ENCODE measurements around the gene RADIL. TPM values are rescaled to one million over a fixed set of nuclear protein-coding genes. Genes with fewer than 3 reads are reported as not detected.

Gene RADIL
- total RNA-seq, 1 donor from 2014 or later, result 4.0 TPM

GRCh38 chr7:4763091-4763793 lies 120.3 kb downstream of the RADIL start:
- H3K4me3 Mint-ChIP-seq, result no peak overlapping the region
- H3K36me3 Mint-ChIP-seq, result peaks cover 21% of the 10 kb centered on the region
- H3K27me3 Mint-ChIP-seq (ENCODE audit: low read depth), result no peaks in the 10 kb centered on the region
- no peaks in the 10 kb centered on the region for H3K4me1 Mint-ChIP-seq
- H3K9me3 Mint-ChIP-seq, result no peaks in the 10 kb centered on the region
- no peak overlapping the region for H3K27ac Mint-ChIP-seq
- no peak for TF ChIP-seq CTCF (IDR thresholded peaks at IDR 0.05; ENCODE audit: unreplicated experiment)
- DNase-seq (ENCODE audit: low spot score in 2 of 2, unreplicated experiment in 2 of 2), result no peak

DNA sequence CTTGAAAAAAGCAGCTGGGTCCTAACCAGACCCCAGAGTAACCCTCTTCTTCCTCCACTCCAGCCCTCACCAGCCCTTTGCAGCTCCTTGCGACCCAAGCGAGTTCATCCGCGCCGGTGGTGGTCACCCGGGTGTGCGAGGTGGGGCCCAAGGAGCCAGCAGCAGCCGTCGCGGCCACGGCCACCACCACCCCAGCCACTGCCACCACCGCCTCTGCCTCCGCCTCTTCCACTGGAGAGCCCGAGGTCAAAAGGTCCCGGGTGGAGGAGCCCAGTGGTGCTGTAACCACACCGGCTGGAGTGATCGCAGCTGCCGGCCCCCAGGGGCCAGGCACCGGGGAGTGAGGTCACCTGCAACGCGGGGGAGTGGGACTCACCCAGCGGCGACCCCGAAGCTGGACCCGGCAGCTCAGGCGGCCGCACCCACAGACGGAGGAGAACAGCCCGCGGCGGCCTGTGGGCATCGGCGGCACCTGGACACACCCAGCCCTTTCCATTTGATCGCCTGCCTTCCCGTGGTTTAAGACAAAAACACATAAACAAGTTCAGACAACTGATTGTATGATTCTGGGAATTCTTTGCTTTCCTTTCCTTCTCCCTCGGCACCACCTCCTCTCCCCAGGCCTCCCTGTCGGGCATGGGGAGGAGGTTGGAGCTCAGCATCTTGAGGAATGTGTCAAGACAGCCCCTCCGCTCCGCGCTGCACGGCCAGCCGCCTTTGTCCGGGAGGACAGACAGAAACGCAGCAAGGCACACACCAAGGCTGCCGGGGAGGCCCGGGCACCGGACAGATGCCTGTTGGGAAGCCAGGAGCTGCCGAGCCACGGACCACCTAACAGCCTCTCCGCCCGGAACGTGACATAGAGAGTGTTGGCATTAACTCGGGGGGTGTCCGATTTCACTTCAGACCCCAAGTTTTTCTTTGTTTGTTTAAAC lies 121.1 kb downstream of the RADIL start:
- no peak for TF ChIP-seq CTCF (IDR thresholded peaks at IDR 0.05; ENCODE audit: unreplicated experiment)
- no peak overlapping the region for H3K27ac Mint-ChIP-seq

DNA sequence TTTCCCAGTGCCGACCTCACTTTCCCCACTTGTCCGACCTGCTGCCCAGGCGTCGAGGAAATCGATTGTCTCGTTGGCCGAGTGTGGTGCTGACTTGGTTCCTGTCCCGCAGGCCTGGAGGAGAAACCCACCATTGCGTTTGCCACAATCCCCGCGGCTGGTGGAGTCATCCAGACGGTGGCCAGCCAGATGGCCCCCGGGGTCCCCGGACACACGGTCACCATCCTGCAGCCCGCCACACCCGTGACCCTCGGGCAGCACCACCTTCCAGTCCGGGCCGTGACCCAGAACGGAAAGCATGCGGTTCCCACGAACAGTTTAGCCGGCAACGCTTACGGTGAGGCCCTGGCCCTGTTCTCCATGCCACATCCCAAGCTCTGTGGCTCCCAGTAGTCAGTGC lies 122.6 kb downstream of the RADIL start:
- DNase-seq (ENCODE audit: low spot score in 2 of 2, unreplicated experiment in 2 of 2), result no peak
- no peak for TF ChIP-seq CTCF (IDR thresholded peaks at IDR 0.05; ENCODE audit: unreplicated experiment)
- Mint-ChIP-seq H3K4me1 (no peaks in the 10 kb centered on the region), H3K9me3 (no peaks in the 10 kb centered on the region), H3K27me3 (ENCODE audit: low read depth) (no peaks in the 10 kb centered on the region), H3K4me3 (no peak overlapping the region), H3K27ac (no peak overlapping the region), H3K36me3 (peaks cover 22% of the 10 kb centered on the region)

More for the DNA sequence above, 121.1 kb downstream of the RADIL start:
- no peak for DNase-seq (ENCODE audit: low spot score in 2 of 2, unreplicated experiment in 2 of 2)
- Mint-ChIP-seq H3K4me3 (no peak overlapping the region), H3K27me3 (ENCODE audit: low read depth) (no peaks in the 10 kb centered on the region), H3K9me3 (no peaks in the 10 kb centered on the region), H3K4me1 (no peaks in the 10 kb centered on the region), H3K36me3 (peaks cover 21% of the 10 kb centered on the region)

GRCh38 chr7:4759211-4759610 lies 124.3 kb downstream of the RADIL start:
- no peaks in the 10 kb centered on the region for H3K27me3 Mint-ChIP-seq (ENCODE audit: low read depth)
- no peak overlapping the region for H3K27ac Mint-ChIP-seq
- TF ChIP-seq CTCF (IDR thresholded peaks at IDR 0.05; ENCODE audit: unreplicated experiment), result no peak
- DNase-seq (ENCODE audit: low spot score in 2 of 2, unreplicated experiment in 2 of 2), result no peak
- no peak overlapping the region for H3K4me3 Mint-ChIP-seq
- peaks cover 26% of the 10 kb centered on the region for H3K36me3 Mint-ChIP-seq
- no peaks in the 10 kb centered on the region for H3K4me1 Mint-ChIP-seq
- no peaks in the 10 kb centered on the region for H3K9me3 Mint-ChIP-seq

DNA sequence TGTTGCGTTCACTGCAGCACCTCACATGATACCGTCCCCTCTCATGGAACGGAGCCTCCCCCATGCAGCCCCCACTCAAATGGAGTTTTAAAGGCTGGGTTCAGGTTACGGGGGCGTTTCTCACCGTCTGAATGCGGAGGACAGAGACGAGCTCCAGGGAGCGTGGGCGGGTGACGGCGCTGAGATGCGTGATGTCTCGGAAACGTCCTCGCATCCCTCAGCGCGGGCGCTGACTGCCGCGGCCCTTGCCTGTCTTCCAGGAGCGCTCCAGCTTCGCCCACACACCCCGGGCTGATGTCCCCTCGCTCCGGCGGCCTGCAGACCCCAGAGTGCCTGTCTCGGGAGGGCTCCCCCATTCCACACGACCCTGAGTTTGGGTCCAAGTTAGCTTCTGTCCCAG lies 124.7 kb downstream of the RADIL start:
- H3K27me3 Mint-ChIP-seq (ENCODE audit: low read depth), result no peaks in the 10 kb centered on the region
- peaks cover 26% of the 10 kb centered on the region for H3K36me3 Mint-ChIP-seq
- H3K4me3 Mint-ChIP-seq, result no peak overlapping the region
- no peaks in the 10 kb centered on the region for H3K9me3 Mint-ChIP-seq
- TF ChIP-seq CTCF (IDR thresholded peaks at IDR 0.05; ENCODE audit: unreplicated experiment), result no peak
- no peak for DNase-seq (ENCODE audit: low spot score in 2 of 2, unreplicated experiment in 2 of 2)
- H3K27ac Mint-ChIP-seq, result no peak overlapping the region
- no peaks in the 10 kb centered on the region for H3K4me1 Mint-ChIP-seq
